SU-DHL-6 (cell line): ENCODE results near the gene NREP.

Source experiments
- H2AFZ ChIP-seq: fragments of 200-600 bp; sonication (generic); 2 replicates; pipeline ENCODE4 v1.6.1; 2014; ENCODE audit warnings: low read depth, mild to moderate bottlenecking, moderate library complexity, mixed read lengths, antibody characterized with exemption, low read length; ENCODE audit not compliant: severe bottlenecking
- H3F3A ChIP-seq: fragments of 200-600 bp; shearing (Covaris generic); 2 replicates; pipeline ENCODE4 v1.6.0; 2016; ENCODE audit warnings: antibody characterized with exemption, mild to moderate bottlenecking; ENCODE audit not compliant: insufficient read depth
- H3K27ac ChIP-seq: fragments of 200-600 bp; sonication (generic); 2 replicates; pipeline ENCODE4 v1.5.1; 2016; ENCODE audit warnings: low read depth, mild to moderate bottlenecking, low read length, moderate library complexity, mixed read lengths
- H3K27me3 ChIP-seq: fragments of 200-600 bp; sonication (generic), shearing (Covaris generic); 2 replicates; pipeline ENCODE4 v1.6.0; 2014; ENCODE audit warnings: mild to moderate bottlenecking, low read length
- H3K36me3 ChIP-seq: fragments of 200-600 bp; sonication (generic); 2 replicates; pipeline ENCODE4 v1.6.1; 2014; ENCODE audit warnings: mild to moderate bottlenecking, low read length, mixed read lengths
- H3K4me2 ChIP-seq: fragments of 300-600, 200-600 bp; shearing (Covaris generic), sonication (generic); 2 replicates; pipeline ENCODE4 v1.6.0; 2014; ENCODE audit warnings: low read length, low read depth, mild to moderate bottlenecking; ENCODE audit not compliant: poor library complexity, severe bottlenecking
- H3K4me3 ChIP-seq: fragments of 200-600 bp; sonication (generic); 2 replicates; pipeline ENCODE4 v1.5.1; 2014; ENCODE audit warnings: antibody characterized with exemption, low read length, mild to moderate bottlenecking, mixed read lengths; ENCODE audit not compliant: insufficient read depth, poor library complexity, severe bottlenecking
- H3K79me2 ChIP-seq: fragments of 200-600 bp; sonication (generic); 2 replicates; pipeline ENCODE4 v1.6.1; 2014; ENCODE audit warnings: mild to moderate bottlenecking, low read length, moderate library complexity; ENCODE audit not compliant: insufficient read depth
- H3K9ac ChIP-seq: fragments of 200-600 bp; sonication (generic); 2 replicates; pipeline ENCODE4 v1.7.0; 2014; ENCODE audit warnings: mild to moderate bottlenecking, low read length
- H3K9me2 ChIP-seq: fragments of 200-600 bp; sonication (generic); replicated peaks from 2 replicates; pipeline ENCODE4 v1.6.1; 2014; ENCODE audit warnings: low read length; ENCODE audit not compliant: insufficient read depth
- H3K9me3 ChIP-seq: fragments of 200-600 bp; sonication (generic); 2 replicates; pipeline ENCODE4 v1.6.1; 2014; ENCODE audit warnings: low read length, mixed read lengths; ENCODE audit not compliant: insufficient read depth
- H4K20me1 ChIP-seq: fragments of 200-600 bp; sonication (generic); 2 replicates; pipeline ENCODE4 v1.6.1; 2014; ENCODE audit warnings: low read depth, mild to moderate bottlenecking, antibody characterized with exemption, low read length, moderate library complexity, mixed read lengths
- CTCF ChIP-seq: fragments of 200-600 bp; sonication (generic); IDR thresholded peaks from one replicate; pipeline ENCODE4 v1.5.1; 2017; ENCODE audit warnings: antibody characterized with exemption, mild to moderate bottlenecking, low read length, moderate library complexity; ENCODE audit not compliant: insufficient read depth, poor library complexity, severe bottlenecking
- EZH2phosphoT487 ChIP-seq: fragments of 200-600 bp; sonication (generic), shearing (Covaris generic); conservative IDR thresholded peaks from 2 replicates; pipeline ENCODE4 v1.6.1; 2018; ENCODE audit warnings: mild to moderate bottlenecking, antibody characterized with exemption, low read length, moderate library complexity, mixed read lengths

The NREP gene

DNA sequence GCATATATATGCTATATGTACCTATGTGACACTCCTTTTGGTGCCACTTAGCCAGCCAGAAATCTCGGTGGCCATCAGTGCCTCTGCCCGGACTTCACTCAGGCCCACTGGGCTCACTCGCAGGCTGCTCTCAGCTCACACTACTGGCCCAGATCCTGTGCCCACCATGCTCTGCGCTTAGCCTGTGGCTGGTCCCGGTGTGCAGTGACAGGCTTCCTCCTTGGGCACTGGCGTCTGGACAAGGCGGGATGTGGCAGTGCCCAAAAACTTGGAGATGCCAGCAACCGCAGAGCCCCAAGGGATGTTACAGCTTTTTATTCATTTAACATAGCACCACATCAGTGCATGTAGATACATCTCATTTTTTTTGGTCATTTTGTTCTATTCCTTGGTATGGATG is 77.4 kb downstream of the NREP start:
- TF ChIP-seq CTCF (no peak), EZH2phosphoT487 (no peak)
- Histone ChIP-seq H3K4me2 (no peak overlapping the region), H3K27ac (no peak overlapping the region), H3K9ac (no peak overlapping the region), H3K36me3 (no peaks in the 10 kb centered on the region), H3K9me3 (no peaks in the 10 kb centered on the region), H4K20me1 (no peaks in the 10 kb centered on the region), H3K4me3 (no peak overlapping the region), H3K27me3 (no peaks in the 10 kb centered on the region), H2AFZ (no peak overlapping the region), H3F3A (no peaks in the 10 kb centered on the region), H3K9me2 (no peaks in the 10 kb centered on the region), H3K79me2 (no peaks in the 10 kb centered on the region)
